HG03558 (cell line): ENCODE measurements around the gene ZNF311.
"Not testable (repeated sequence)": the region's sequence is repeated elsewhere in the genome, so short reads cannot be mapped to it uniquely, and the experiment has no call there.

Source experiments
- ATAC-seq: cut with Tn5 transposase; IDR thresholded peaks from one replicate; pipeline ENCODE4 v1.9.1; 2021; ENCODE audit warnings: moderate number of reproducible peaks; ENCODE audit not compliant: unreplicated experiment; ENCODE audit errors: extremely low read depth

The ZNF311 gene

GRCh38 chr6:28983838-28984237 lies 21.3 kb downstream of the ZNF311 start:
- no peak for ATAC-seq

- ATAC-seq, result no peak
Measured at GRCh38 chr6:28982476-28983266, 22.4 kb downstream of the ZNF311 start.

GRCh38 chr6:28981833-28982475 lies 23.2 kb downstream of the ZNF311 start:
- no peak for ATAC-seq

GRCh38 chr6:28981431-28981832 lies 23.7 kb downstream of the ZNF311 start:
- ATAC-seq, result no peak

GRCh38 chr6:28980852-28981430 lies 24.2 kb downstream of the ZNF311 start:
- ATAC-seq, result no peak

GRCh38 chr6:28980137-28980851 lies 24.8 kb downstream of the ZNF311 start:
- no peak for ATAC-seq

GRCh38 chr6:28979679-28980078 lies 25.4 kb downstream of the ZNF311 start:
- ATAC-seq, result no peak

- ATAC-seq, result no peak
Measured at GRCh38 chr6:28978959-28979561, 26.1 kb downstream of the ZNF311 start.

- no peak for ATAC-seq
Measured at GRCh38 chr6:28978133-28978491, 27.0 kb downstream of the ZNF311 start.

GRCh38 chr6:28977341-28978132 lies 27.6 kb downstream of the ZNF311 start:
- no peak for ATAC-seq

- ATAC-seq, result no peak
Measured at GRCh38 chr6:28976677-28977076, 28.4 kb downstream of the ZNF311 start.

- ATAC-seq, result no peak
Measured at GRCh38 chr6:28974505-28974904, 30.6 kb downstream of the ZNF311 start.

- not testable (repeated sequence) for ATAC-seq
Measured at GRCh38 chr6:28970056-28970455, 35.1 kb downstream of the ZNF311 start.

- no peak for ATAC-seq
Measured at GRCh38 chr6:28969129-28969528, 36.0 kb downstream of the ZNF311 start.

GRCh38 chr6:28968476-28968875 lies 36.6 kb downstream of the ZNF311 start:
- no peak for ATAC-seq

- ATAC-seq, result no peak
Measured at GRCh38 chr6:28965706-28966105, 39.4 kb downstream of the ZNF311 start.

GRCh38 chr6:28960846-28961500 lies 44.1 kb downstream of the ZNF311 start:
- ATAC-seq, result no peak

GRCh38 chr6:28958561-28959243 lies 46.4 kb downstream of the ZNF311 start:
- ATAC-seq, result not testable (repeated sequence)
